PC-9 (cell line): ENCODE measurements around the gene B3GAT1. TPM values are rescaled to one million over a fixed set of nuclear protein-coding genes. Genes with fewer than 3 reads are reported as not detected.

Experiments used
- BruUV-seq: library from RNA; stranded (reverse); fragments of 400-500 nt; replicated peaks from 2 replicates; lab custom pipeline; 2021; lab: Mats Ljungman, UMichigan
- CTCF ChIA-PET: fragments of 300-600 bp; sonication (Branson Sonifier 250); formaldehyde crosslinking; loops from one replicate; lab custom pipeline; 2022; ENCODE audit warnings: antibody characterized with exemption; lab: Charles Lee
- POLR2A ChIA-PET: fragments of 300-600 bp; sonication (Branson Sonifier 250); formaldehyde crosslinking; loops from one replicate; lab custom pipeline; 2022; ENCODE audit warnings: antibody characterized with exemption; ENCODE audit not compliant: unreplicated experiment; lab: Charles Lee
- DNase-seq, 2 experiments: peaks; one replicate each; pipeline versions ENCODE4 v3.0.0 to v3.0.0-alpha.2; 2015 to 2022; ENCODE audit warnings: mixed read lengths in 1 of 2
- H2AFZ ChIP-seq: fragments of 200-600 bp; sonication (generic); 2 replicates; pipeline ENCODE4 v1.8.1; 2017; ENCODE audit warnings: antibody characterized with exemption
- H3F3A ChIP-seq: fragments of 200-600 bp; sonication (generic); 2 replicates; pipeline ENCODE4 v1.8.1; 2017; ENCODE audit warnings: antibody characterized with exemption, mild to moderate bottlenecking, low read depth; ENCODE audit not compliant: insufficient read depth
- H3K27ac ChIP-seq: fragments of 200-600 bp; sonication (generic); 2 replicates; pipeline ENCODE4 v1.6.1; 2016; ENCODE audit warnings: mixed run types
- H3K27me3 ChIP-seq: fragments of 200-600 bp; sonication (generic); 2 replicates; pipeline ENCODE4 v1.6.1; 2016; ENCODE audit warnings: low read depth, mixed run types; ENCODE audit not compliant: insufficient read depth
- H3K36me3 ChIP-seq: fragments of 200-600 bp; sonication (generic); 2 replicates; pipeline ENCODE4 v1.6.1; 2016; ENCODE audit warnings: low read depth, mixed run types
- H3K4me1 ChIP-seq: fragments of 200-600 bp; sonication (generic); replicated peaks from 2 replicates; pipeline ENCODE4 v1.6.1; 2016; ENCODE audit warnings: mixed run types; ENCODE audit not compliant: insufficient read depth
- H3K4me2 ChIP-seq: fragments of 200-600 bp; sonication (generic); 2 replicates; pipeline ENCODE4 v1.6.1; 2017; ENCODE audit warnings: mixed run types
- H3K4me3 ChIP-seq: fragments of 200-600 bp; sonication (generic); 2 replicates; pipeline ENCODE4 v1.6.1; 2016; ENCODE audit warnings: mixed run types
- H3K79me2 ChIP-seq: fragments of 200-600 bp; sonication (generic); 2 replicates; pipeline ENCODE4 v1.6.1; 2017; ENCODE audit warnings: low read depth, mixed run types
- H3K9me2 ChIP-seq: fragments of 200-600 bp; sonication (generic); 2 replicates; pipeline ENCODE4 v1.8.1; 2017; ENCODE audit warnings: mild to moderate bottlenecking; ENCODE audit not compliant: insufficient read depth
- H3K9me3 ChIP-seq: fragments of 200-600 bp; sonication (generic); 2 replicates; pipeline ENCODE4 v1.8.1; 2016; ENCODE audit warnings: low read depth; ENCODE audit not compliant: insufficient read depth
- H4K20me1 ChIP-seq: fragments of 200-600 bp; sonication (generic); 2 replicates; pipeline ENCODE4 v1.8.1; 2017; ENCODE audit not compliant: insufficient read depth
- EZH2 ChIP-seq: fragments of 200-600 bp; sonication (generic); IDR thresholded peaks from 2 replicates; pipeline ENCODE4 v1.8.0; 2017; ENCODE audit warnings: antibody characterized with exemption, low read depth
- intact Hi-C: fragments of 100-400 bp; cut with micrococcal nuclease; formaldehyde crosslinking; loops from one replicate; pipeline ENCODE4 v1.10.0; 2022; ENCODE audit not compliant: unreplicated experiment
- total RNA-seq: library from RNA; stranded (reverse); gene quantifications from 2 replicates; pipeline ENCODE4 v1.2.3, GENCODE V29; 2021
- TF ChIP-seq, protein P1 (sequence below): fragments of 200-600 bp; sonication (generic); conservative IDR thresholded peaks from 2 replicates; pipeline ENCODE4 v1.6.1; 2017; ENCODE audit warnings: mixed run types, antibody characterized with exemption, mild to moderate bottlenecking, moderate library complexity

B3GAT1 gene
- total RNA-seq, 1 experiment from 2014 or later, result not detected

DNA sequence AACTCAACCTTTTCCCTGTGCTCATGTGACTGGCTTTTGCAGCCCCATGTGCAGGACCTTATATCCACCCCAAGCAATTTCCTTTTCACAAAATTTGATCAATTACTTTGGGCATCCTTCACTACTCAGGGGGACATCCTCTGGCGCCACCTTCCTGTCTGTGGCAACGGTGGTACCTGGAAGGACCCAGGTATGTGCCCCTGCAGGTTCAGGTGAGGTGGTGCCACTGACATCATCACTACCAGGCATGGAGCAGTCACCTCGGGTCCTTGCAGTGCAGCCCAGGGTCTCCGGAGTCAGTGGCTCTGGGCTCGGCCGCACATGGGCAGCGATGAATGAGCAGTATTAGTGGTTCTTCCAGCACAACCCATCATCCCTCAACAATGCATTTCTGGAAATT lies 37.7 kb upstream of the B3GAT1 start:
- TF ChIP-seq, protein P1, sequence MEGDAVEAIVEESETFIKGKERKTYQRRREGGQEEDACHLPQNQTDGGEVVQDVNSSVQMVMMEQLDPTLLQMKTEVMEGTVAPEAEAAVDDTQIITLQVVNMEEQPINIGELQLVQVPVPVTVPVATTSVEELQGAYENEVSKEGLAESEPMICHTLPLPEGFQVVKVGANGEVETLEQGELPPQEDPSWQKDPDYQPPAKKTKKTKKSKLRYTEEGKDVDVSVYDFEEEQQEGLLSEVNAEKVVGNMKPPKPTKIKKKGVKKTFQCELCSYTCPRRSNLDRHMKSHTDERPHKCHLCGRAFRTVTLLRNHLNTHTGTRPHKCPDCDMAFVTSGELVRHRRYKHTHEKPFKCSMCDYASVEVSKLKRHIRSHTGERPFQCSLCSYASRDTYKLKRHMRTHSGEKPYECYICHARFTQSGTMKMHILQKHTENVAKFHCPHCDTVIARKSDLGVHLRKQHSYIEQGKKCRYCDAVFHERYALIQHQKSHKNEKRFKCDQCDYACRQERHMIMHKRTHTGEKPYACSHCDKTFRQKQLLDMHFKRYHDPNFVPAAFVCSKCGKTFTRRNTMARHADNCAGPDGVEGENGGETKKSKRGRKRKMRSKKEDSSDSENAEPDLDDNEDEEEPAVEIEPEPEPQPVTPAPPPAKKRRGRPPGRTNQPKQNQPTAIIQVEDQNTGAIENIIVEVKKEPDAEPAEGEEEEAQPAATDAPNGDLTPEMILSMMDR, result no peak
- no peak for TF ChIP-seq EZH2
- intact Hi-C loops, result no loop called here
- DNase-seq, result no peak
- no peak overlapping the region for H2AFZ ChIP-seq
- H3K9me3 ChIP-seq, result no peaks in the 10 kb centered on the region
- H3K9me2 ChIP-seq, result no peaks in the 10 kb centered on the region
- H3K4me3 ChIP-seq, result no peak overlapping the region
- H3K27me3 ChIP-seq, result peaks cover 89% of the 10 kb centered on the region
- no TSS peak for BruUV-seq
- H3K27ac ChIP-seq, result no peak overlapping the region
- no peaks in the 10 kb centered on the region for H4K20me1 ChIP-seq
- H3K36me3 ChIP-seq, result no peaks in the 10 kb centered on the region
- H3K4me2 ChIP-seq, result no peak overlapping the region
- ChIA-PET CTCF (no interaction called here), POLR2A (no interaction called here)
- H3K79me2 ChIP-seq, result no peaks in the 10 kb centered on the region
- H3F3A ChIP-seq, result no peaks in the 10 kb centered on the region
- no peaks in the 10 kb centered on the region for H3K4me1 ChIP-seq

DNA sequence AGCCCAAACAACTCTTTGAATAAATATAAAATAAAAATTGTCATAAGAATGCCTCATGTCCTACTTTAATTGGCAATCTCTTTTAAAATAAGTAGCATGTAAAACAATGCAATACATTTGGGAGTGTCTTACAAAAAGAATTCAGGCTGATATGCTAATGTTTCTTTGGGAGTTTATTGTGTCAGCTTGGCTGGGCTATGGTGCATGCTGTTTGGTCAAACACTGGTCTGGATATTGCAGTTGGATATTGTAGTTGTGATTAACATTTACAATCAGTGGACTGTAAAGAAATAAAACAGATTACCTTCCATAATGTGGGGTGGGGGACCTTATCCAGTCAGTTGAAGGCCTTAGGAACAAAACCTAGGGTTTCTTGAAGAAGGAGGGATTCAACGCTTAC lies 37.0 kb upstream of the B3GAT1 start:
- no peaks in the 10 kb centered on the region for H4K20me1 ChIP-seq
- BruUV-seq, result no TSS peak
- H3K79me2 ChIP-seq, result no peaks in the 10 kb centered on the region

DNA sequence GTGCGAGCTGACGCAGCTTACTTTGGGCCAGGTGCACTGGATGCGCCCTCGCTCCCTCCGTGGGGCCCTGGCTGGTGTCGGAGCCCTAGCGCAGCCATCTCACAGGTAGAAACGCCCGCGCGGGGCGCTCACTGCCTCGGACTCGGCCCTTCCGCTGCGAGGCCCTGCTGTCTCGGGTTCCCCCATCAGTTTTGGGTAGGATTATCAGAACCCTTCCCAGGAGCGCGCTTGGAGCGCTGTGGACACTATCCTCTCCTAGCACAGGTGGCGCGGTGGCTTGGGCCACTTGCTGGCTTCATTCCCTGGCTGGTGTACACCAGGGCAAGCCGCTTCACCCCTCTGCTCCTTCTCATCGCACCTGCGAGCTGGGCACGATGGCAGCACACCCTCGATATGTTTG lies 35.7 kb upstream of the B3GAT1 start:
- Histone ChIP-seq H3K36me3 (no peaks in the 10 kb centered on the region), H3K4me1 (no peaks in the 10 kb centered on the region), H2AFZ (no peak overlapping the region), H3K79me2 (no peaks in the 10 kb centered on the region), H3K9me2 (no peaks in the 10 kb centered on the region), H3K27ac (no peak overlapping the region), H3K27me3 (peaks cover 89% of the 10 kb centered on the region), H3K4me3 (no peak overlapping the region), H3F3A (no peaks in the 10 kb centered on the region), H3K4me2 (no peak overlapping the region), H3K9me3 (no peaks in the 10 kb centered on the region), H4K20me1 (no peaks in the 10 kb centered on the region)
- no peak for DNase-seq
- ChIA-PET CTCF (no interaction called here), POLR2A (no interaction called here)
- intact Hi-C loops, result no loop called here
- TF ChIP-seq, protein P1, result no peak
- no peak for TF ChIP-seq EZH2
- no TSS peak for BruUV-seq

More for the DNA sequence above, 37.0 kb upstream of the B3GAT1 start:
- no peak overlapping the region for H3K4me2 ChIP-seq
- H2AFZ ChIP-seq, result no peak overlapping the region
- no peak overlapping the region for H3K4me3 ChIP-seq
- no peak for DNase-seq
- intact Hi-C loops, result no loop called here
- CTCF ChIA-PET, result no interaction called here
- H3K36me3 ChIP-seq, result no peaks in the 10 kb centered on the region
- no peaks in the 10 kb centered on the region for H3F3A ChIP-seq
- no peaks in the 10 kb centered on the region for H3K4me1 ChIP-seq
- no peak overlapping the region for H3K27ac ChIP-seq
- no peaks in the 10 kb centered on the region for H3K9me2 ChIP-seq
- no peaks in the 10 kb centered on the region for H3K9me3 ChIP-seq
- POLR2A ChIA-PET, result no interaction called here
- peaks cover 89% of the 10 kb centered on the region for H3K27me3 ChIP-seq
- no peak for TF ChIP-seq EZH2
- TF ChIP-seq, protein P1, result no peak
